ENCODE measurements around the gene RNF207.

RNF207 gene

GRCh38 chr1:6249739-6250689 is 44.1 kb downstream of the RNF207 start:
- no peak overlapping the region for H3K4me3 ChIP-seq (replicated peaks; ENCODE audit: low read depth, low read length)
- TF ChIP-seq CTCF (IDR thresholded peaks at IDR 0.05; ENCODE audit: low read depth, low read length, missing control alignments): no peak
- DNase-seq (ENCODE audit: extremely low read depth, low read depth): no peak

GRCh38 chr1:6251233-6251632 is 45.3 kb downstream of the RNF207 start:
- DNase-seq (ENCODE audit: extremely low read depth, low read depth): no peak
- H3K4me3 ChIP-seq (replicated peaks; ENCODE audit: low read depth, low read length): no peak overlapping the region
- no peak for TF ChIP-seq CTCF (IDR thresholded peaks at IDR 0.05; ENCODE audit: low read depth, low read length, missing control alignments)

GRCh38 chr1:6251681-6252373 is 45.9 kb downstream of the RNF207 start:
- DNase-seq (ENCODE audit: extremely low read depth, low read depth): no peak
- H3K4me3 ChIP-seq (replicated peaks; ENCODE audit: low read depth, low read length): no peak overlapping the region
- no peak for TF ChIP-seq CTCF (IDR thresholded peaks at IDR 0.05; ENCODE audit: low read depth, low read length, missing control alignments)

- no peak for DNase-seq (ENCODE audit: extremely low read depth, low read depth)
- no peak for TF ChIP-seq CTCF (IDR thresholded peaks at IDR 0.05; ENCODE audit: low read depth, low read length, missing control alignments)
- no peak overlapping the region for H3K4me3 ChIP-seq (replicated peaks; ENCODE audit: low read depth, low read length)
Observed at GRCh38 chr1:6252374-6252710, 46.4 kb downstream of the RNF207 start.

- TF ChIP-seq CTCF (IDR thresholded peaks at IDR 0.05; ENCODE audit: low read depth, low read length, missing control alignments): no peak
- H3K4me3 ChIP-seq (replicated peaks; ENCODE audit: low read depth, low read length): no peak overlapping the region
- DNase-seq (ENCODE audit: extremely low read depth, low read depth): no peak
Observed at GRCh38 chr1:6253380-6253779, 47.5 kb downstream of the RNF207 start.

- no peak for TF ChIP-seq CTCF (IDR thresholded peaks at IDR 0.05; ENCODE audit: low read depth, low read length, missing control alignments)
- no peak for DNase-seq (ENCODE audit: extremely low read depth, low read depth)
Observed at GRCh38 chr1:6254691-6255090, 48.8 kb downstream of the RNF207 start.

More at GRCh38 chr1:6254691-6255090, 48.8 kb downstream of the RNF207 start:
- H3K4me3 ChIP-seq (replicated peaks; ENCODE audit: low read depth, low read length): no peak overlapping the region

Data from HFF-Myc (cell line).